Tibial nerve (tissue), 4 donors: Measurements from ENCODE around the gene L3MBTL1. TPM values are rescaled to one million over a fixed set of nuclear protein-coding genes. Genes with fewer than 3 reads are reported as not detected.

Source experiments
- DNase-seq, 2 donors: peaks; one replicate each; pipeline ENCODE4 v3.0.0-alpha.2; 2019; ENCODE audit warnings: low spot score in 2 of 2
- H3K27ac ChIP-seq, 4 donors: fragments of 200-600 bp; sonication (generic) in 3 of 4; one replicate each; pipeline ENCODE4 v1.5.1; 2017 to 2019; ENCODE audit warnings: mild to moderate bottlenecking in 1 of 4
- H3K27me3 ChIP-seq, 2 donors: fragments of 200-600 bp; sonication (generic) in 1 of 2; one replicate each; pipeline versions ENCODE4 v1.5.1 to v1.6.0; 2017 to 2019
- H3K36me3 ChIP-seq, 3 donors: fragments of 200-600 bp; sonication (generic); one replicate each; pipeline ENCODE4 v1.5.1; 2018 to 2019
- H3K4me1 ChIP-seq, 4 donors: fragments of 200-600 bp; sonication (generic) in 3 of 4; one replicate each; pipeline ENCODE4 v1.5.1; 2017 to 2019
- H3K4me3 ChIP-seq, 4 donors: fragments of 200-600 bp; sonication (generic) in 3 of 4; one replicate each; pipeline ENCODE4 v1.5.1; 2017 to 2019; ENCODE audit warnings: mild to moderate bottlenecking in 1 of 4, moderate library complexity in 1 of 4
- H3K9me3 ChIP-seq, 4 donors: fragments of 200-600 bp; sonication (generic) in 3 of 4; one replicate each; pipeline ENCODE4 v1.5.1; 2017 to 2019
- CTCF ChIP-seq, 5 experiments: fragments of 200-600 bp in 3 of 5; fragments of 450-650 bp in 2 of 5; sonication (generic) in 3 of 5; IDR thresholded peaks; one replicate each; pipeline ENCODE4 v1.5.1; 2016 to 2019; ENCODE audit warnings: antibody characterized with exemption in 5 of 5, mild to moderate bottlenecking in 3 of 5, moderate library complexity in 2 of 5
- EP300 ChIP-seq, 2 donors: sonication (generic); formaldehyde crosslinking; IDR thresholded peaks; one replicate each; pipeline ENCODE4 v1.6.1; 2017; ENCODE audit warnings: antibody characterized with exemption in 2 of 2, mild to moderate bottlenecking in 1 of 2
- POLR2A ChIP-seq, 2 donors: fragments of 450-650 bp; IDR thresholded peaks; one replicate each; pipeline ENCODE4 v1.6.1; 2017; ENCODE audit warnings: antibody characterized with exemption in 2 of 2, mild to moderate bottlenecking in 2 of 2, moderate library complexity in 2 of 2
- WGBS, 2 donors: methylation state at CpG; one replicate each; pipeline ENCODE4 v1.1.5; 2018; 5-methylcytosine and 5-hydroxymethylcytosine counted together
- total RNA-seq, 4 donors: library from RNA; depleted of rRNA; stranded (reverse); fragments of >200 nt; gene quantifications; one replicate each; pipeline ENCODE4 v1.1.0, GENCODE V29; 2016

Gene L3MBTL1
- total RNA-seq, 4 donors from 2014 or later, result 17.7 to 29.3 (median 22.7) TPM

- TF ChIP-seq POLR2A (IDR thresholded peaks at IDR 0.05) (no peak), CTCF (IDR thresholded peaks at IDR 0.05) (no peak), EP300 (IDR thresholded peaks at IDR 0.05) (no peak)
These were observed 20.9 kb downstream of the L3MBTL1 start for GRCh38 chr20:43528258-43528875.

GRCh38 chr20:43529051-43529450 lies 21.6 kb downstream of the L3MBTL1 start:
- no peaks in the 10 kb centered on the region for H3K4me1 ChIP-seq
- H3K36me3 ChIP-seq, result peaks cover 0 to 16% (median 0%) of the 10 kb centered on the region in 3 donors
- H3K27me3 ChIP-seq, result no peaks in the 10 kb centered on the region
- no peak overlapping the region for H3K4me3 ChIP-seq
- DNase-seq, result no peak
- H3K27ac ChIP-seq, result no peak overlapping the region
- 86 to 94% methylated on average over 5 of the region's 5 CpGs for WGBS, 2 donors
- TF ChIP-seq EP300 (IDR thresholded peaks at IDR 0.05), result no peak
- H3K9me3 ChIP-seq, result peaks cover 0 to 6% (median 0%) of the 10 kb centered on the region in 4 donors

More at GRCh38 chr20:43528258-43528875, 20.9 kb downstream of the L3MBTL1 start:
- Histone ChIP-seq H3K27me3 (no peaks in the 10 kb centered on the region), H3K9me3 (peaks cover 0 to 10% (median 0%) of the 10 kb centered on the region in 4 donors), H3K4me1 (no peaks in the 10 kb centered on the region), H3K36me3 (peaks cover 0 to 13% (median 0%) of the 10 kb centered on the region in 3 donors), H3K27ac (no peak overlapping the region), H3K4me3 (no peak overlapping the region)
- 83 to 89% methylated on average over 8 of the region's 8 CpGs for WGBS, 2 donors
- DNase-seq, result no peak

GRCh38 chr20:43529457-43530153 lies 22.1 kb downstream of the L3MBTL1 start:
- no peak overlapping the region for H3K27ac ChIP-seq
- peaks cover 0 to 1% (median 0%) of the 10 kb centered on the region in 4 donors for H3K9me3 ChIP-seq
- no peak for DNase-seq
- no peak for TF ChIP-seq CTCF (IDR thresholded peaks at IDR 0.05)
- TF ChIP-seq POLR2A (IDR thresholded peaks at IDR 0.05), result no peak
- no peak for TF ChIP-seq EP300 (IDR thresholded peaks at IDR 0.05)
- no peak overlapping the region for H3K4me3 ChIP-seq
- H3K36me3 ChIP-seq, result peaks cover 0 to 22% (median 0%) of the 10 kb centered on the region in 3 donors
- no peaks in the 10 kb centered on the region for H3K4me1 ChIP-seq
- no peaks in the 10 kb centered on the region for H3K27me3 ChIP-seq
- WGBS, 2 donors, result 88 to 93% methylated on average over 3 of the region's 3 CpGs

GRCh38 chr20:43530321-43531090 lies 23.0 kb downstream of the L3MBTL1 start:
- H3K4me3 ChIP-seq, result no peak overlapping the region
- H3K4me1 ChIP-seq, result no peaks in the 10 kb centered on the region
- no peaks in the 10 kb centered on the region for H3K27me3 ChIP-seq
- TF ChIP-seq POLR2A (IDR thresholded peaks at IDR 0.05) (no peak), CTCF (IDR thresholded peaks at IDR 0.05) (no peak), EP300 (IDR thresholded peaks at IDR 0.05) (no peak)
- H3K9me3 ChIP-seq, result no peaks in the 10 kb centered on the region
- H3K36me3 ChIP-seq, result peaks cover 0 to 31% (median 0%) of the 10 kb centered on the region in 3 donors
- 77 to 90% methylated on average over 9 to 12 of the region's 14 CpGs for WGBS, 2 donors
- H3K27ac ChIP-seq, result no peak overlapping the region
- DNase-seq, result no peak

- Histone ChIP-seq H3K4me3 (no peak overlapping the region), H3K4me1 (no peaks in the 10 kb centered on the region), H3K27ac (no peak overlapping the region), H3K9me3 (no peaks in the 10 kb centered on the region), H3K36me3 (peaks cover 0 to 37% (median 0%) of the 10 kb centered on the region in 3 donors), H3K27me3 (no peaks in the 10 kb centered on the region)
- TF ChIP-seq CTCF (IDR thresholded peaks at IDR 0.05) (no peak), POLR2A (IDR thresholded peaks at IDR 0.05) (no peak), EP300 (IDR thresholded peaks at IDR 0.05) (no peak)
- DNase-seq, result no peak
These were observed 23.6 kb downstream of the L3MBTL1 start for GRCh38 chr20:43531091-43531443.
